Measurements from ENCODE around the gene BCL2L15. TPM values are rescaled to one million over a fixed set of nuclear protein-coding genes. Genes with fewer than 3 reads are reported as not detected.

BCL2L15 gene
- total RNA-seq, 1 donor from 2014 or later: 0.06 TPM

GRCh38 chr1:113912594-113913311 lies 25.4 kb upstream of the BCL2L15 start:
- TF ChIP-seq CTCF (conservative IDR thresholded peaks at IDR 0.05; ENCODE audit: low read depth, low read length): no peak
- H3K4me3 ChIP-seq (ENCODE audit: low read depth, low read length): no peak overlapping the region
- DNase-seq (ENCODE audit: low read depth): no peak

GRCh38 chr1:113905435-113905861 lies 18.1 kb upstream of the BCL2L15 start:
- DNase-seq (ENCODE audit: low read depth): no peak

GRCh38 chr1:113904674-113905434 lies 17.5 kb upstream of the BCL2L15 start, which contains the start of the genes AP4B1 and DCLRE1B:
AP4B1 (minus strand) TSS chr1:113904799; CDS start chr1:113904717, 82 bp downstream.
DCLRE1B (plus strand) TSS chr1:113905326; CDS start chr1:113905587, 261 bp downstream.
- peak; percentile 96 for DNase-seq (ENCODE audit: low read depth)

More at GRCh38 chr1:113905435-113905861, 18.1 kb upstream of the BCL2L15 start:
- no peak for TF ChIP-seq CTCF (conservative IDR thresholded peaks at IDR 0.05; ENCODE audit: low read depth, low read length)
- peak overlapping the region; percentile 91 for H3K4me3 ChIP-seq (ENCODE audit: low read depth, low read length)

GRCh38 chr1:113904293-113904673 lies 16.9 kb upstream of the BCL2L15 start:
- no peak for TF ChIP-seq CTCF (conservative IDR thresholded peaks at IDR 0.05; ENCODE audit: low read depth, low read length)
- no peak for DNase-seq (ENCODE audit: low read depth)
- H3K4me3 ChIP-seq (ENCODE audit: low read depth, low read length): peak overlapping the region; percentile 91

More at GRCh38 chr1:113904674-113905434, 17.5 kb upstream of the BCL2L15 start, which contains the start of the genes AP4B1 and DCLRE1B:
- peak; percentile 73 for TF ChIP-seq CTCF (conservative IDR thresholded peaks at IDR 0.05; ENCODE audit: low read depth, low read length)
- H3K4me3 ChIP-seq (ENCODE audit: low read depth, low read length): peak within 1 kb of the TSS; percentile 91

- no peak for DNase-seq (ENCODE audit: low read depth)
These were observed 16.3 kb upstream of the BCL2L15 start for GRCh38 chr1:113903501-113904292.

More at GRCh38 chr1:113903501-113904292, 16.3 kb upstream of the BCL2L15 start:
- H3K4me3 ChIP-seq (ENCODE audit: low read depth, low read length): peak overlapping the region; percentile 91
- TF ChIP-seq CTCF (conservative IDR thresholded peaks at IDR 0.05; ENCODE audit: low read depth, low read length): no peak
